K562 (cell line): ENCODE data around the gene TENT4A. TPM values are rescaled to one million over a fixed set of nuclear protein-coding genes. Genes with fewer than 3 reads are reported as not detected.

Experiments used
- ELF2 ChIP-seq: fragments of 250-450 bp; sonication (Bioruptor Pico); IDR thresholded peaks from 2 replicates; pipeline ENCODE4 v1.5.0; 2021; ENCODE audit warnings: mild to moderate bottlenecking
- SRSF1 ChIP-seq: fragments of 200-400 bp; formaldehyde crosslinking; IDR thresholded peaks from 2 replicates; pipeline ENCODE4 v1.6.1; 2017; ENCODE audit warnings: mild to moderate bottlenecking, low read depth, low read length, moderate library complexity
- ZNF24 ChIP-seq: fragments of 450-650 bp; IDR thresholded peaks from 2 replicates; pipeline ENCODE4 v1.6.1; 2016
- ZNF668 ChIP-seq: fragments of 250-450 bp; sonication (Bioruptor Pico); IDR thresholded peaks from 2 replicates; pipeline ENCODE4 v1.8.0; 2022; ENCODE audit warnings: mild to moderate bottlenecking, inconsistent platforms
- polyA plus RNA-seq, 8 experiments: library from polyadenylated mRNA; depleted of rRNA in 4 of 8; stranded (reverse) in 5 of 8; unstranded in 3 of 8; fragments of >200 nt; fragmentation: Nextera tagmentation in 2 of 8; fragmentation: Illumina TruSeq in 1 of 8; extraction: Ambion mirVana in 2 of 8; extraction: Trizol in 1 of 8; gene quantifications; 2 replicates each; pipeline versions ENCODE4 v1.2.1 to v1.2.3, GENCODE V29; 2011 to 2014; ENCODE audit warnings: inconsistent platforms in 1 of 8, missing spikeins in 1 of 8
- total RNA-seq, 7 experiments: library from RNA; depleted of rRNA in 6 of 7; stranded (reverse); fragments of >200 nt in 6 of 7; fragmentation: Illumina TruSeq in 2 of 7; extraction: Trizol in 2 of 7; gene quantifications; 2 replicates each; pipeline versions ENCODE4 v1.2.1 to v1.2.3, GENCODE V29; 2011 to 2021; ENCODE audit warnings: low replicate concordance in 1 of 7
- TF ChIP-seq, protein P1 (sequence below), 2 experiments: fragments of 450-650 bp in 1 of 2; sonication (generic) in 1 of 2; formaldehyde crosslinking in 1 of 2; IDR thresholded peaks; 2 replicates each; pipeline versions ENCODE4 v1.7.1 to v1.9.0; 2016 to 2022; ENCODE audit warnings: inconsistent platforms in 1 of 2, mild to moderate bottlenecking in 1 of 2, missing genetic modification reagents in 1 of 2
- TF ChIP-seq, protein P2 (sequence below): fragments of 250-450 bp; sonication (Bioruptor Pico); IDR thresholded peaks from 2 replicates; pipeline ENCODE4 v1.8.0; 2022; ENCODE audit warnings: inconsistent platforms
- TF ChIP-seq, protein P3 (sequence below), 2 experiments: fragments of 450-650 bp; formaldehyde crosslinking in 1 of 2; IDR thresholded peaks; 2 replicates each; pipeline versions ENCODE4 v1.4.0 to v1.6.1; 2014 to 2020; ENCODE audit warnings: mild to moderate bottlenecking in 2 of 2, borderline replicate concordance in 1 of 2, low read depth in 1 of 2

TENT4A gene
- total and polyA plus RNA-seq, 9 of the 15 experiments (the other 6 are each of a cell fraction or from before 2014, with no cell fraction given) = 1.3 to 27.3 (median 13.0) TPM

DNA sequence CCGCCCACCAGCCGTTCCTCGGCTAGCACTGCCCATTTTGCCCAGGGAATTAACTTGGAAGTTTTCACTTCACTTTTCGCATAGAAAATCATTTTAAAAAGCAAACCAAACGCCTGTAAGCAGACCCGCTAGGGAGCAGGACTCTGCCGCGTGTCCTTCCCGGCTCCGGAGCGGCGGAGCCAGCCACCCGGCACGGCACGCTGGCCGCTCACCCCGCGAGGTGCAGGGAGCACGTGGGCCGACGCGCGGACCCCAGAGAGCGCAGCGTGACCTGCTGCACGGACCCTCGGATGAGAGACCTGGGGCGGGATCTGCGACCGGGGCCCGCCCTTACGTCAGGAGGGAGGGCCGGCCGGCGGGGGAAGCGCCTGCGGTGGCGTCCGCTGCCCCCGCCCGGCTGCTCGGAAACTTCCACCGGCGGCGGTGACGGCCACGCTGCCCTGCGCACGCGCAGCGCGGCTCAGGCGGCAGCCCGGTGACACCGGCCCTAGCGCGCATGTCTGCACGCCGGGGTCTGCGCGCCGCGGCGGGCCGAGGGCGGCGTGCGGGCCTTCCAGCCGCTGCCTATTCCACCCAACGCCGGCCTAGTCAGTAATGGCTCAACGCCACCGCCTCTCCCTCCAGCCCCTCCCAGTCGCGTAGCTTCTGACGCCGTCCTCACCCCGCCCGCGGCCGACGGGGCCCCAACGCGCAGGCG is 507 bp upstream of the TENT4A start (continued):
- TF ChIP-seq, protein P1, sequence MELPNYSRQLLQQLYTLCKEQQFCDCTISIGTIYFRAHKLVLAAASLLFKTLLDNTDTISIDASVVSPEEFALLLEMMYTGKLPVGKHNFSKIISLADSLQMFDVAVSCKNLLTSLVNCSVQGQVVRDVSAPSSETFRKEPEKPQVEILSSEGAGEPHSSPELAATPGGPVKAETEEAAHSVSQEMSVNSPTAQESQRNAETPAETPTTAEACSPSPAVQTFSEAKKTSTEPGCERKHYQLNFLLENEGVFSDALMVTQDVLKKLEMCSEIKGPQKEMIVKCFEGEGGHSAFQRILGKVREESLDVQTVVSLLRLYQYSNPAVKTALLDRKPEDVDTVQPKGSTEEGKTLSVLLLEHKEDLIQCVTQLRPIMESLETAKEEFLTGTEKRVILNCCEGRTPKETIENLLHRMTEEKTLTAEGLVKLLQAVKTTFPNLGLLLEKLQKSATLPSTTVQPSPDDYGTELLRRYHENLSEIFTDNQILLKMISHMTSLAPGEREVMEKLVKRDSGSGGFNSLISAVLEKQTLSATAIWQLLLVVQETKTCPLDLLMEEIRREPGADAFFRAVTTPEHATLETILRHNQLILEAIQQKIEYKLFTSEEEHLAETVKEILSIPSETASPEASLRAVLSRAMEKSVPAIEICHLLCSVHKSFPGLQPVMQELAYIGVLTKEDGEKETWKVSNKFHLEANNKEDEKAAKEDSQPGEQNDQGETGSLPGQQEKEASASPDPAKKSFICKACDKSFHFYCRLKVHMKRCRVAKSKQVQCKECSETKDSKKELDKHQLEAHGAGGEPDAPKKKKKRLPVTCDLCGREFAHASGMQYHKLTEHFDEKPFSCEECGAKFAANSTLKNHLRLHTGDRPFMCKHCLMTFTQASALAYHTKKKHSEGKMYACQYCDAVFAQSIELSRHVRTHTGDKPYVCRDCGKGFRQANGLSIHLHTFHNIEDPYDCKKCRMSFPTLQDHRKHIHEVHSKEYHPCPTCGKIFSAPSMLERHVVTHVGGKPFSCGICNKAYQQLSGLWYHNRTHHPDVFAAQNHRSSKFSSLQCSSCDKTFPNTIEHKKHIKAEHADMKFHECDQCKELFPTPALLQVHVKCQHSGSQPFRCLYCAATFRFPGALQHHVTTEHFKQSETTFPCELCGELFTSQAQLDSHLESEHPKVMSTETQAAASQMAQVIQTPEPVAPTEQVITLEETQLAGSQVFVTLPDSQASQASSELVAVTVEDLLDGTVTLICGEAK (IDR thresholded peaks at IDR 0.05) = 0 out of 2 replicates have a peak, but pooled peaks have one; percentile 48
- TF ChIP-seq, protein P1 (CRISPR knock-in tag; IDR thresholded peaks at IDR 0.05) = no peak
- TF ChIP-seq ZNF24 (peak; percentile 63), ELF2 (no peak), SRSF1 (no peak), ZNF668 (CRISPR knock-in tag) (no peak)
- TF ChIP-seq, protein P2, sequence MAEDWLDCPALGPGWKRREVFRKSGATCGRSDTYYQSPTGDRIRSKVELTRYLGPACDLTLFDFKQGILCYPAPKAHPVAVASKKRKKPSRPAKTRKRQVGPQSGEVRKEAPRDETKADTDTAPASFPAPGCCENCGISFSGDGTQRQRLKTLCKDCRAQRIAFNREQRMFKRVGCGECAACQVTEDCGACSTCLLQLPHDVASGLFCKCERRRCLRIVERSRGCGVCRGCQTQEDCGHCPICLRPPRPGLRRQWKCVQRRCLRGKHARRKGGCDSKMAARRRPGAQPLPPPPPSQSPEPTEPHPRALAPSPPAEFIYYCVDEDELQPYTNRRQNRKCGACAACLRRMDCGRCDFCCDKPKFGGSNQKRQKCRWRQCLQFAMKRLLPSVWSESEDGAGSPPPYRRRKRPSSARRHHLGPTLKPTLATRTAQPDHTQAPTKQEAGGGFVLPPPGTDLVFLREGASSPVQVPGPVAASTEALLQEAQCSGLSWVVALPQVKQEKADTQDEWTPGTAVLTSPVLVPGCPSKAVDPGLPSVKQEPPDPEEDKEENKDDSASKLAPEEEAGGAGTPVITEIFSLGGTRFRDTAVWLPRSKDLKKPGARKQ (CRISPR knock-in tag) = no peak
- TF ChIP-seq, protein P3, sequence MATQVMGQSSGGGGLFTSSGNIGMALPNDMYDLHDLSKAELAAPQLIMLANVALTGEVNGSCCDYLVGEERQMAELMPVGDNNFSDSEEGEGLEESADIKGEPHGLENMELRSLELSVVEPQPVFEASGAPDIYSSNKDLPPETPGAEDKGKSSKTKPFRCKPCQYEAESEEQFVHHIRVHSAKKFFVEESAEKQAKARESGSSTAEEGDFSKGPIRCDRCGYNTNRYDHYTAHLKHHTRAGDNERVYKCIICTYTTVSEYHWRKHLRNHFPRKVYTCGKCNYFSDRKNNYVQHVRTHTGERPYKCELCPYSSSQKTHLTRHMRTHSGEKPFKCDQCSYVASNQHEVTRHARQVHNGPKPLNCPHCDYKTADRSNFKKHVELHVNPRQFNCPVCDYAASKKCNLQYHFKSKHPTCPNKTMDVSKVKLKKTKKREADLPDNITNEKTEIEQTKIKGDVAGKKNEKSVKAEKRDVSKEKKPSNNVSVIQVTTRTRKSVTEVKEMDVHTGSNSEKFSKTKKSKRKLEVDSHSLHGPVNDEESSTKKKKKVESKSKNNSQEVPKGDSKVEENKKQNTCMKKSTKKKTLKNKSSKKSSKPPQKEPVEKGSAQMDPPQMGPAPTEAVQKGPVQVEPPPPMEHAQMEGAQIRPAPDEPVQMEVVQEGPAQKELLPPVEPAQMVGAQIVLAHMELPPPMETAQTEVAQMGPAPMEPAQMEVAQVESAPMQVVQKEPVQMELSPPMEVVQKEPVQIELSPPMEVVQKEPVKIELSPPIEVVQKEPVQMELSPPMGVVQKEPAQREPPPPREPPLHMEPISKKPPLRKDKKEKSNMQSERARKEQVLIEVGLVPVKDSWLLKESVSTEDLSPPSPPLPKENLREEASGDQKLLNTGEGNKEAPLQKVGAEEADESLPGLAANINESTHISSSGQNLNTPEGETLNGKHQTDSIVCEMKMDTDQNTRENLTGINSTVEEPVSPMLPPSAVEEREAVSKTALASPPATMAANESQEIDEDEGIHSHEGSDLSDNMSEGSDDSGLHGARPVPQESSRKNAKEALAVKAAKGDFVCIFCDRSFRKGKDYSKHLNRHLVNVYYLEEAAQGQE (IDR thresholded peaks at IDR 0.05; ENCODE audit: borderline replicate concordance) = peak; percentile 61
- TF ChIP-seq, protein P3 (CRISPR knock-in tag; IDR thresholded peaks at IDR 0.05; ENCODE audit: low read depth) = peak; percentile 87
